Dedifferentiated amniotic fluid mesenchymal stem cell (primary cell): ENCODE data around the gene FAS.

Experiments
- DNase-seq: peaks from one replicate; pipeline ENCODE4 v3.0.0-alpha.2; 2016; ENCODE audit errors: extremely low spot score

Gene FAS

DNA sequence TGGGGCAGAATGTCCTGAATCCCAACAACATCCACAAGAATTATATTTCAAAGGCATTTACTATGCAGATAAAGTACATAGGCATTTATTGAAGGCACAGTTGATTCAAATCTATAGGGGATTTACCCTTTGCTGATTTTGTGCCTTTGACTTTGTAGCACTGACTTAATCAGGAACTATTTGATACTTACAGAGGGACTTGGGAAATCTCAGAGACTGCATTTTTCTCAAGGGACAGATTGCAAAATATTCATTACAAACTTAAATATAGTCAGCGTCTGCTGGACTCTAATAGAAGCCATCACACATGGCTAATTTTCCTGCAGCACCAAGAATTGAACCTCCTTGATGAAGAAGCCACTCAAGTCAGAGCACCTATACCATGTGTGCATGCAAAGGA lies 44.9 kb downstream of the FAS start:
- DNase-seq, result no peak

DNA sequence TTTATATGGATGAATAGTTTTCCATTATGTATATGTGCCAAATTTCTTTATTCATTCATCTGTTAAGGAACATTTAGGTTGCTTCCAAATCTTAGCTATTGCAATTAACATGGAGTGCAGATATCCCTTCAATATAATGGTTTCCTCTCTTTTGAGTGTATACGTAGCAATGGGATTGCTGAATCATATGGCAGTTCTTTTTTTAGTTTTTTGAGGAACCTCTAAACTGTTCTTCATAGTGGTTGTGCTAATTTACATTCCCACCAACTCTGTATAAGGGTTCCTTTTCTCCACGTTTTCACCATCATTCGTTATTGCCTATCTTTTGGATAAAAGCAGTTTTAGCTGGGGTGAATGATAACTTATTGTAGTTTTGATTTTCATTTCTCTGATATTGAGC lies 46.5 kb downstream of the FAS start:
- no peak for DNase-seq

DNA sequence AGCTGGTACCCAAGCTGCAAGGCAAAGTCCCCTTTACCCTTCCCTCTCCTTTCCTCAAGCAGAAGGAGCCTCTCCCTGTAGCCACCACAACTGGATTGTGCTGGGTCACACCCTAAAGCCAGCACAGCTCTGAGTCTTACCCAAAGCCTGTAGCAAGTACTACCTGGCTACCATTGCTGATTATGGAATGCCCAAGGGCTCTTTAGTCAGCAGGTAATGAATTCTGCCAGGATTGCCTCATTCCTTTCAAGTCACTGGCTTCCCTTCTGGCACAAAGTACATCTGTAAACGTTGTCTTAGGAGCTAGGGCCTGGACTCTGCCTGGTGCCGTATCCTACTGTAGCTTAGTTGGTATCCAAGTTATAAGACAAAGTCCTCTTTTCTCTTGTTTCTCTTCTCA lies 52.0 kb downstream of the FAS start:
- DNase-seq, result no peak

DNA sequence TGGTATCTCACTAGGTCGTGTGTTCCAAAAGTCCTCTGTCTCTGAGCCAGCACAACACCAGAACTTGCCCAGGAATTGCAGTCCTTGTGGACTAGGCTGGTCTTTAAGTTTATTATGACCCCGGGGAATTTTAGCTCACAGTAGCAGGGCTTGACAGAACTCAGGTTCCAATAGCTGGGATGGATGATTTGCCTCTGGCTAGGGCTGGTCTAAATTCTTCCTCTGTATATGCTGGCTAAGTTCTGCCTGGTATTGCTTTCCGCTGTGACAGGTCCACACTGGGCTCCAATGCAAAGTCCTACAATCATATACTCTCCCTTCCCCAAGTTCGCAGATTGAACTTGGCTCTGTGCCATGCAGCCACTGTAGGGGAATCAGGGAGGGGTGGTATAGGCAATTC lies 52.5 kb downstream of the FAS start:
- no peak for DNase-seq

DNA sequence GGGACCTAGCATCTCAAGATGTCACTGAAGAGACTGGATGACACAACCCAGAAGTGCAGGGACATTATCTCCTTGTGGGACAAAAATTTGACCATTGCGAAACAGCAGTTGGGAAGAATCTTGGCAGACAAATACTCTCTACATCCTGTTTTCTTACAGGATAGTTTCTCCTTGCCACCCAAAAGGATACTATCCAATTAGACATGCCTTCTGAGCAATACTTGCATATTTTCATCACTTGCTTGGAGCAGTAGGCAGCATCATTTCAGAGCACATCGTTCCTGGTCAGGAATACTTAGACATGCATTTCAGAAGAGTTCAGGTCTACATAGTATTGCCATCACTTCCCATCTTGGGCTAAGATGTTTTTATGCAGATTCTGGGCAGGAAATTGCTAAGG lies 56.8 kb downstream of the FAS start:
- DNase-seq, result no peak

DNA sequence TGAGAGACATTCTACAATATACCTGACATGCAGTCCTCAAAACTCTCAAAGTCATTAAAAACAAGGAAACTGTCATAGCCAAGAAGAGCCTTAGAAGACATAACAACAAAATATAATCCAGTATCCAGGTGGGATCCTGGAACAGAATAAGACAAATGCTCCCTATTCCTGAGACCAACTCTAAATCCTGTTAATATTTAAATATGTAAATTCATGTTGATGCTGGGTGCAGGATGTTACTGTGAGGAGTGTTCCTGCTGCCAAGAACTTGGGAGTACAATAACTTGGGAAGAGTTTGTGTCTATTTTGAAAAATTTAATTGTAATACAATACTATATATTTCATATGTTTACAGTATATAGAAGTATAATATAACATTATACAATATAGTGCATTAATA lies 61.0 kb downstream of the FAS start:
- no peak for DNase-seq

DNA sequence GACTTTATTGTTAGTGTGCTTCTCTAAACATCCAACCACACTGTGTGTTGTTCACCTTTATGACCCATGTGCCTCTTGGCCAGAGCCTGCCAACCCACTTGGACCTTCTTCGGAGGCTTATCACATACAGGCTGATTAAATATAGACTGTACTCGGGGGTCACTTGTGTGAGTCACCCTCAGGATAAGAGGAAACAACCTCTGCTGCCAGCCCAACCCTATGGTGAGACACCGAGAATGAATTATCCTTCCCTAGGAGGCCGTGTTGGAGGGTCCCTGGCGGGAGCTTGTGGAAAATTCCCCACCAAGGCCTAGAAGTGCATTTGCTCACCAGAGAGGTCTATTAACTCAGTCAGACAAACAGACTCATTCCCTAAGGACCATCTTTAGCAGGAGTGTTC lies 63.0 kb downstream of the FAS start:
- no peak for DNase-seq

DNA sequence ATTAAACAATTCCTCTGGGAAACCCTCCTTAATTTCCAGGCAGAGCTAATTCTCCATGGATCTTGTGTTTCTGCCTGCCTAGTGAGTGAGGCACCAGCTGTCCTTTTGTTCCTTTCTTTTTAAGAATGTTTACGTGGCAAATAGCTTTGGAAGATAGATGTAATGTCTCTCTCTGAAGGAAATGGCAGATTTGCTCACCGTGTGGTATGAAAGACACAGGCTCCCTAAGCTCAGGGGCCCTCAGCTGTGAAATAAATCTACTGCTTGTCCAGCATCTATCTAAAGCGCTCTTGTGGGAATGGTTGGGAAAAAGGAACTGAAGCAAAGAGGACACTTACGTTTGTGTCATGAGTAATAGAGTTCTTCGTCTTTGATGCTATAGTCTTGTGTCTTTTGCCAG lies 64.6 kb downstream of the FAS start:
- no peak for DNase-seq

DNA sequence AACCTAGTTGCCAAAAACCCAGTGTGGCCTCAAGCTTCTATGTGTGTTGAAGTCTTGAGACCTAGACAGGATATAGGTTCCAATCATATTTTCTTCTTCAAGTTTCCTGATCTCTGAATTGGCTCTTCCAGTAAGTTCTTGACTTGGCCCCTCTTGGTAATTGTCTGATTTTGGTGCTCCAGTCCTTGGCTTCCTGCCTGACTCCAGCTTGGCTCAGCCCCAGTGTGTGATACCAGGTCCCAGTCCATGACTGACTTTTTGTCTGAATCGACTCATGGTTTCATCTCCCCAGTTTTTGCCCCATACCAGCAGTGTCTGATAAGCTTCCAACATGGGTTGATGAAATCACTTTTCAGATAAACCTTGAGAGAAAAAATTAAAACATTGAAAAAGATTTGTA lies 72.3 kb downstream of the FAS start:
- no peak for DNase-seq

DNA sequence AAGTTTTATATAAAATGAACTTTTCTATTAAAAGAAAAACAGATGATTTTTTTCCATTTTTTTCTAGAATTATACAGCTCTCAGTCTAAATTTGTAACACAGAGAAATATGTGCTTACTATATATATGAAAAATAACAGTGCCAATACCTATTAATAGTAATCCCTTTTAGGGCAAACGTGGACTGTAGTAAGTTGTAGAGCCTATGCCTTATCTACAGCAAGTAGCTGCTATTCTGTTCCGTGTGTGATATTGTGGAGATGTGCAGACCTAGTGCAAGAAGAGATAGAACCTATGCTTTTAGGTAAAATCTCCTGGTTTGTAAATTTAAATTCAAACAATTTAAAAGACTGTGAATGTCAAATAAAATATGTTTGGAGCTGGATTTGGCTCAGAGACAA lies 72.9 kb downstream of the FAS start:
- no peak for DNase-seq

DNA sequence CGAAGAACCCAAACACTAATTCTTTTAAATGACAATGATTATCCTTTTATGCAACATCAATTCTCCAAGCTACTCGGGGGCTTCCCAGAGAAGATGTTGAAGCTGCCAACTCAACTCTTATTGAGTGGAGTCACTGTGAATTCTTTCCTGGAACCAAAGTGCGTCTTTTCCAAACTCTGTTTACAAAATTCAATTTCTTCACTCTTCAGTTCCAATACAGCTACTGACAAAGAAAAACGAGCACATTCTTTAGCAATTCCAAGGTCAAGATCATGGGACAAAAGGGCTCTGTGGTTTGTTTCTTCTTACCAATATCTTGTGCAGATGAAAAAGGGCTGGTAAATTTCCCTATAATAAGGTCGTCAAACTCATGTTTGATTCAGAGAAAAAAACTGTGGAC lies 74.2 kb downstream of the FAS start:
- DNase-seq, result no peak
